GM23338 (cell line): Measurements from ENCODE around the gene NRL.

Source experiments
- EZH2 ChIP-seq: fragments of 200-600 bp; sonication (generic); IDR thresholded peaks from one replicate; pipeline ENCODE4 v1.8.0; 2017; ENCODE audit warnings: antibody characterized with exemption, mild to moderate bottlenecking, low read depth; ENCODE audit not compliant: unreplicated experiment
- TF ChIP-seq, protein P1 (sequence below), 2 experiments: fragments of 200-600 bp in 1 of 2; sonication (generic) in 1 of 2; conservative IDR thresholded peaks; 2 replicates each; pipeline versions ENCODE4 v1.5.1 to v1.6.1; 2016 to 2017; ENCODE audit warnings: antibody characterized with exemption in 2 of 2, low read depth in 2 of 2, mild to moderate bottlenecking in 2 of 2, moderate library complexity in 1 of 2
- TF ChIP-seq, protein P2 (sequence below): IDR thresholded peaks from one replicate; pipeline ENCODE4 v1.6.1; 2018; ENCODE audit warnings: antibody characterized with exemption; ENCODE audit not compliant: unreplicated experiment

- no peak for TF ChIP-seq EZH2
- TF ChIP-seq, protein P1, sequence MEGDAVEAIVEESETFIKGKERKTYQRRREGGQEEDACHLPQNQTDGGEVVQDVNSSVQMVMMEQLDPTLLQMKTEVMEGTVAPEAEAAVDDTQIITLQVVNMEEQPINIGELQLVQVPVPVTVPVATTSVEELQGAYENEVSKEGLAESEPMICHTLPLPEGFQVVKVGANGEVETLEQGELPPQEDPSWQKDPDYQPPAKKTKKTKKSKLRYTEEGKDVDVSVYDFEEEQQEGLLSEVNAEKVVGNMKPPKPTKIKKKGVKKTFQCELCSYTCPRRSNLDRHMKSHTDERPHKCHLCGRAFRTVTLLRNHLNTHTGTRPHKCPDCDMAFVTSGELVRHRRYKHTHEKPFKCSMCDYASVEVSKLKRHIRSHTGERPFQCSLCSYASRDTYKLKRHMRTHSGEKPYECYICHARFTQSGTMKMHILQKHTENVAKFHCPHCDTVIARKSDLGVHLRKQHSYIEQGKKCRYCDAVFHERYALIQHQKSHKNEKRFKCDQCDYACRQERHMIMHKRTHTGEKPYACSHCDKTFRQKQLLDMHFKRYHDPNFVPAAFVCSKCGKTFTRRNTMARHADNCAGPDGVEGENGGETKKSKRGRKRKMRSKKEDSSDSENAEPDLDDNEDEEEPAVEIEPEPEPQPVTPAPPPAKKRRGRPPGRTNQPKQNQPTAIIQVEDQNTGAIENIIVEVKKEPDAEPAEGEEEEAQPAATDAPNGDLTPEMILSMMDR (conservative IDR thresholded peaks at IDR 0.05; ENCODE audit: low read depth in 2 of 2) = no peak
- TF ChIP-seq, protein P2, sequence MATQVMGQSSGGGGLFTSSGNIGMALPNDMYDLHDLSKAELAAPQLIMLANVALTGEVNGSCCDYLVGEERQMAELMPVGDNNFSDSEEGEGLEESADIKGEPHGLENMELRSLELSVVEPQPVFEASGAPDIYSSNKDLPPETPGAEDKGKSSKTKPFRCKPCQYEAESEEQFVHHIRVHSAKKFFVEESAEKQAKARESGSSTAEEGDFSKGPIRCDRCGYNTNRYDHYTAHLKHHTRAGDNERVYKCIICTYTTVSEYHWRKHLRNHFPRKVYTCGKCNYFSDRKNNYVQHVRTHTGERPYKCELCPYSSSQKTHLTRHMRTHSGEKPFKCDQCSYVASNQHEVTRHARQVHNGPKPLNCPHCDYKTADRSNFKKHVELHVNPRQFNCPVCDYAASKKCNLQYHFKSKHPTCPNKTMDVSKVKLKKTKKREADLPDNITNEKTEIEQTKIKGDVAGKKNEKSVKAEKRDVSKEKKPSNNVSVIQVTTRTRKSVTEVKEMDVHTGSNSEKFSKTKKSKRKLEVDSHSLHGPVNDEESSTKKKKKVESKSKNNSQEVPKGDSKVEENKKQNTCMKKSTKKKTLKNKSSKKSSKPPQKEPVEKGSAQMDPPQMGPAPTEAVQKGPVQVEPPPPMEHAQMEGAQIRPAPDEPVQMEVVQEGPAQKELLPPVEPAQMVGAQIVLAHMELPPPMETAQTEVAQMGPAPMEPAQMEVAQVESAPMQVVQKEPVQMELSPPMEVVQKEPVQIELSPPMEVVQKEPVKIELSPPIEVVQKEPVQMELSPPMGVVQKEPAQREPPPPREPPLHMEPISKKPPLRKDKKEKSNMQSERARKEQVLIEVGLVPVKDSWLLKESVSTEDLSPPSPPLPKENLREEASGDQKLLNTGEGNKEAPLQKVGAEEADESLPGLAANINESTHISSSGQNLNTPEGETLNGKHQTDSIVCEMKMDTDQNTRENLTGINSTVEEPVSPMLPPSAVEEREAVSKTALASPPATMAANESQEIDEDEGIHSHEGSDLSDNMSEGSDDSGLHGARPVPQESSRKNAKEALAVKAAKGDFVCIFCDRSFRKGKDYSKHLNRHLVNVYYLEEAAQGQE = no peak
Observed at GRCh38 chr14:24052656-24053547, 61.8 kb downstream of the NRL start.
